ENCODE measurements around the gene OR2S2.
"Not testable (repeated sequence)": the region's sequence is repeated elsewhere in the genome, so short reads cannot be mapped to it uniquely, and the experiment has no call there.

OR2S2 gene

DNA sequence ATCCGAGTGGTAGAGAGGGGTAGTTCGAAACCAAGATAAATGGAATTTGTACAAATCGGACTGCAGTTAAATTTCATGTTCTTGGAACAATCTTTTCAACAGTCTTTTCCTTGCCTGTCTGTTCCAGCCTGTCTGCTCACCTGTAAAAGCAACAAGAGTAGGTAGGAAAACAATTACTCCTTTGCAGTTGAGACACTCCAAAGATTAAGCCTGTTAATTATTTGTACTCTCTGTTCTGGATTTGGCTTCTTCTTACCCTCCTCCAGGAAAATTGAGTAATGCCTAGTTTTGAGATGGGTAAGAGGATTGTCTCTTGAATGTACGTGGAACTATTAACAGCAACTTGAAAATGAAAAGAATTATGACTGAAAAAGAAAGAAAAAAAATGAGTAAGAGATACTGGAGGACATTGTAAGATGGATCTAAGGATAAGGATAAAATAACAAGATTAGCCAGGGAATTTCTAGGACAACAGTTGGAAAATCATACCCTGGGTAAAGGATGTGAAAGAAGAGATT, 24.3 kb downstream of the OR2S2 start:
- DNase-seq = no peak

DNA sequence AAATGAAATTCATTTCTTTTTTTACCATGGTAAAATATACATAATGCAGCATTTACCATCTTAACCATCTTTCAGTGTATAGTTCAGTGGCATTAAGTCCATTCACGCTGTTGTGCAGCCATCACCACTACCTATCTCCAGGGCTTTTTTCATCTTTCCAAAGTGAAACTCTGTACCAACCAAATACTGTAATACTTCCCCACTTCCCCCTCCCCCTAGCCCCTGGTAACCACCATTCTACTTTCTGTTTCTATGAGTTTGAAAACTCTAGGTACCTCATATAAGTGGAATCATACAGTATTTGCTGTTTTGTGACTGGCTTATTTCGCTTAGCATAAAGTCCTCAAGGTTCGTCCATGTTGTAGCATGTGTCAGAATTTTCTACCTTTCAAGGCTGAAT, 25.2 kb downstream of the OR2S2 start:
- DNase-seq = no peak

DNA sequence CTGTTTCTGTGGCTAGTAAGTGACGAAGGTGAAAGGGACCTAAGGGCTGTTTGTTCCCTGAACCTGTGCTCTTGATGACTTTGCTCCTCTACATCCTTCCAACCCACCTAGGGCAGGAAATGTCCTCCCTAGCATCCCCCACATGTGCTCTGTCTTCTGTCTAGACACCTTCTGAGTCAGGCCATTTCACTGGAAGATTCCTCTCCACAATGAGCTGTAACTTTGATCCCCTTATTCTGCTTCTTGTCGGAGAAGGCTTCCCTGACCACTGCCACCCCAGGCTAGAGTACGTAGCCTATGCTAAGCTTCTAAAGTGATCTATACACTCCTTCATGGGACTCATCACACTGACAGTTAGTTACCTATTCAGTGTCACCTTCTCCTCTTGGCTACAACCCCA, 27.0 kb downstream of the OR2S2 start:
- no peak for DNase-seq

DNA sequence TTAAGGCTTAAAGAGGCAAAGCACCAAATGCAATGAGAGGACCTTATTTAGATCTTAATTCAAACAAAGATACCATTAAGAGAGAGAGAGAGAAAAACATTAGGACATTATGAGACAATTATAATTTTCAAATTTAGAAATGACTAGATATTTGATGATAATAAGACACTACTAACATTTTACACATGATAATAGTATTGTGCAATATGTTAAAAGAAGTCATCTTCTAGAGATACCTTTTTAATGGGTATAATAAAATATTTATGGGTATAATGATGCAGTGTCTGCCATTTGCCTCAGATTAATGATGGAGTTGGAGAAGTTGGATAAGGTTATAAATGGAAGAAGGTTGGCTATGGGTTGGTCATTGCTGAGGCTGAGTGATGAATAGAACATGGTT, 27.4 kb downstream of the OR2S2 start:
- no peak for DNase-seq

DNA sequence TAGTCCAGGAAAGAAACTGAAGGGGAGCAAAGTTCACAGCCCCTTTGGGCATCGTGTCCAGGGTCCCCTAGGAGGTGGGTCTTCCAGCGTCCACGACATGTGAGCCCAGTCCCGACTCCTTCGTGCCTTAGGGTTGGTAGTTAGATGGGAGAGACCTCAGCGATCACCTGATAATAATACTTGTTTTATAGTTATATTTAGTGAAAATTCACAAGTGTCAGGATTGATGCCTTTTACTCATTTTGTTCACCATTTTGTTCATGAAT, 28.6 kb downstream of the OR2S2 start:
- DNase-seq = no peak

DNA sequence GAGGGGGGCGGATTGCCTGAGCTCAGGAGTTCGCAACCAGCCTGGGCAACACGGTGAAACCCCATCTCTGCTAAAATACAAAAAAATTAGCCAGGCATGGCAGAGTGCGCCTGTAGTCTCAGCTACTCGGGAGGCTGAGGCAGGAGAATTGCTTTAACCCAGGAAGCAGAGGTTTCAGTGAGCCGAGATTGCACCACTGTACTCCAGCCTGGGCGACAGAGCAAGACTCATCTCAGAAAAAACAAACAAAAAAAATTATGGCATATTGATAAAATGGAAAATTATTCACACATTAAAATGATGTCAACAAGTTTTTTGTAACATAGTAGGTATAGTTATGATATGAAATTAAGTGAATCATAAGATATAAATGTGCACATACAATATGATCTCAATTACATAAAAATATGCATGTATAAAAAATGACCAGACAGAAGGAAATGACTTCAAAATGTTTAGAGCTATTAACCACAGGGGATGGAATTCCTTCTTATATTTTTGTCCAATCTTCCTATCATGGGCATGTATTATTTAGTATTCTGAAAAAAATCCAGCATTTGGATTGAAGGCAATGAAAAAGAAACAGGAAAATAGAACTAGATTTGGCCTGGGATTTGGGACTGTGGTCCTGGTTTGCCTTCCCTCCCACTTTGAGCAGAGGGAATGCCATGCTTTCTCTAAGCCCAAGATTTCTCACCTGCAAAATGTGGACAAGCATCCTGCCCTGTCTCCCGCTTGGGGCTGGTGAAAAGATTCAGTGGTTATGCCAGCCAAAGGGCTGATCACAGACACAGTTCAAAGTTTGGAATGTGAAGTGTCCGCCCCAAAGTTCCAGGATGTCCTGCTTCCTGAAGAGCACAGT, 29.1 kb downstream of the OR2S2 start:
- DNase-seq = no peak

DNA sequence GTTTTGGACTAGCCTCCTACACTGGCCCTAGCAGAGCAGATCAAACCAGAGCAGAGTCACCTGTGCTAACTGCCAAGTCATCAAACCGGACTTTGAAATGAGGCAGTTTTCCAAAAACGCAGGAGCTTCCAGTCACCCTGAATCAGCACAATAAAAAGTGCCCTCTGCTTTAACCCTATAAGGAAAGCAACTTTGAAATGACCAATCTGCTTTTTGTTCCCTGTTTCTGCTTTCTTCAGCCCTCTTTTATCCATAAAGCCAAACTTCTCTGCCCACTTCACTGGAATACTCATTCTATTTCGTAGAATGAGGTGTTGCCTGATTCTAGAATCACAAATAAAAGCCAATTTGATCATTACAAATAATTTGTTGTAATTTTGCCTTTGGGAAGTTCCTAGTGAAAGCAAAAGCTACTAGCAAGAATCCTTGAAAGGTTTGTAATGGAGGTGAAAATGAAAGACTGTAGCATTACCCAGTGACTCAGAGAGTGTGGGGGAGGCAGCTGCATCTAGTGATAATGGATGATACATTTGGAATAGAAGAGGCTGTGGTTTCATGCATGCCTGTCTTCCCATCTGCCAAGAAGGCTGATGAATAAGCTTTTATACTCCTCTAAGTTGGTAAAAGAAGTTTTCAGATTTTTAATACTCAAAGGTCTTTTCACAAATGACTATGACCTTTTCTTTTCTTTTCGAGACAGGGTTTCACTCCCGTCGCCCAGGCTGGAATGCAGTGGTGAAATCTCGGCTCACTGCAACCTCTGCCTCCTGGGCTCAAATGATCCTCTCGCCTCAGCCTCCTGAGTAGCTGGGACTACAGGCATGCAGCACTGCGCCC, 33.8 kb downstream of the OR2S2 start:
- peak; percentile 72 for DNase-seq

DNA sequence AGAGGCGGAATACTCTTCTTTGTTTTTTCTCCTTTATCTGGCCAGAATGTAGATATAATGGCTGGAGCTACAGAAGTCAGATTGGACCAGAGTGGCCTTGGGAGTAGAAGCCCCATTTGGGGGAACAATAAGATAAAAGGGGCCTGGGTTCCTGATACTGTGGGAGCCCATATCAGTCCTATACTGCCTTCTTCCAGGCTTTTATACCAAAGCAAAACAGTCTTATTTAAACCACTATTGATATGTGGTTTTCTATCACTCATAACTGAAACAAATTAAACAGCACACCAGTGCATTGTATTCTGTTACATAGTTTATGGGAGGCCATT, 34.4 kb downstream of the OR2S2 start:
- no peak for DNase-seq

DNA sequence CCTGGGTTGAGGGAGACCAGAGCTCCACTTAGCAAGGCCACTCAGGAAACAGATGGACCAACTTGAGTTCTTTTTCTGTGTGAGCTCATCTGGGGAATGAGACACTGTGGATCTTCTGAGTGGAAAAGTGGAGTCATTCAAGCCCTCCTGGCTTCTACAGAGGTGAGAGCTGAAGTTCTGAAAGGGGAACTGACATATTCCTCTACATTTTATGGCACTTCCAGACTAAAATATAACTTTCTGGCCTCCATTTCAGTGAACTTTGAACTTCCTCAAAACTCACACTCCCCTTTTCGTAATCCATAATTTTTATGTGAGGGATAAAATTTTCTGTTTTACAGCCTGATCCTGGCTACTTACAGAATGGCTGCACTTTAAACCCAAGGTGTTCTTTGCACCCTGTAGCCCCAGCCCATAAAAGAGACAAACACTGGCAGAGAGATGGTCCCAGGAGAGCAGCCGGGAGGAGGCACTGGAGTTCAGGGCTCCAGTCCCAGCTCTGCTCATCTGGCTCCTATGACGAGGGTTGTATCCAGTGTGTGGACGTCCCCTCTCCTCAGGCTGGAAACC, 37.8 kb downstream of the OR2S2 start:
- no peak for DNase-seq

DNA sequence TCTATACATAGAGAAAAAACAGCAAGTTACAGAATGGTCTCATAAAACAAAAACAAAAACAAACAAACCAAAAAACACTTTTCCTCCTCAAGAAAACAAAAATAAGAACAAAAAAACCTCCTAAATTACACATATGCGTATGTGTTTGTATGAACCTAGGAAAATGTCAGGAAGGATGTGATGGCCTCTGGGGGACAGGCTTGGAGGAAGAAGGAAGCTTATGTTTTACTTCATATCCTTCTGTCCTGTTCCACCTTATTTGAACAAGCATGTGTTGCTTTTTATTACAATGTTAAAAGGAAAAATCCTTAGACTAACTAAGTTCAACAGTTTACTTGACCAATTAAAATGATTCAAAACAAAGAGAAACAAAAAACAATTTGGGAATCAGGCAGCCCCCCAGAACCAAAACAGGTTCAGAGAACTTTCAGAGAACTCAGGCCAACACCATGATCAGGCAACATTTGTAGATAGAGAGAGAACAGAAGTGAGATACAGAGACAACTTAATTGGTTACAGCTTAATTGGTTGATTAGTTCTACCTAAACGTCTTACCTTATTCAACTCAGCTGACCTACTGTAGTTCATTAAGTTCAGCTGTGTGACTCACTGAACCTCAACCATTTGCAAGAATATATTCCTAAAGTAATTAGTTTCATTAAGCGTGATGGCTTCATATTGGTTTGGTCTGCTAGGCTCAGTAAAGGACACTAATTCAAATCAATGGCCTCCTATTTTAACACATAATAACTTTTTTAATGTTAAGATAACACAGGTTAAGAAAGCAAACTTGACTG, 38.5 kb downstream of the OR2S2 start:
- no peak for DNase-seq

DNA sequence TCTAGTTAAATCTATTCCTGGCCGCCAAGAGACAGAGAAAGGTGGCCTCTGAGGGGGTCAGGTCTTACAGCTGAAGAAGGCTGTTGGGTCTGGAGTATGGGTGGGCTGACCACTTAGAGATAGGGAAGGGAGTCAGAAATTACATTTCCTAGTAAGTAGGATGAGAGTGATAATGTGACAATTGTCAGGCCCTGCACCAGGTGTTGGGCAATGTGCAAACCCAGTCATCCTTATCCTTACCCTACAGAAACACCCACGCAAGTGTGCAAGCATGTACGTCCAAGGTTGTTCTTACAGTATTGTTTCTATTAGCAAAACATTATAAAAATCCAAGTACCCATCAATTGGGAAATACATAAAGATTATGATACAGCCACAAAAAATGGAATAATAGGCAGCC, 39.2 kb downstream of the OR2S2 start:
- no peak for DNase-seq

DNA sequence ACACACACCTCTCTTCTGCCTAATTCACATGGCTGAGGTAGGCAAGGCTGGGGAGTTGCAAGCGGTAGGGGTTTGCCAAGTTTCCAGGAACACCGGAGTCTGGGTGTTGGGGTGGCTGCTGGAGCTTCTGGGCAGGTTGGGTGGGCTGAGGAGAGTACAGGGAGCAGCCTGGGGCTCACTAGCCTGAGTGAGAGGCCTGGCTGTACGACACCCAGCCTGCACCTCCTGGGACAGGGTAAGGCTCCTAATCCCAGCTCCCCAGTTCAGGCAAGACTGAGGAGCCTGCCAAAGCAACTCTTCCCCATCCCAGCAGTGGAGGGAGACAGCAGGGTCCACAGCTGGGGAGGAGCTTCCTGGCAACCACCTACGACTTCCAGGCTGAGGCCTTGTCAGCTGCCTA, 40.7 kb downstream of the OR2S2 start:
- no peak for DNase-seq

DNA sequence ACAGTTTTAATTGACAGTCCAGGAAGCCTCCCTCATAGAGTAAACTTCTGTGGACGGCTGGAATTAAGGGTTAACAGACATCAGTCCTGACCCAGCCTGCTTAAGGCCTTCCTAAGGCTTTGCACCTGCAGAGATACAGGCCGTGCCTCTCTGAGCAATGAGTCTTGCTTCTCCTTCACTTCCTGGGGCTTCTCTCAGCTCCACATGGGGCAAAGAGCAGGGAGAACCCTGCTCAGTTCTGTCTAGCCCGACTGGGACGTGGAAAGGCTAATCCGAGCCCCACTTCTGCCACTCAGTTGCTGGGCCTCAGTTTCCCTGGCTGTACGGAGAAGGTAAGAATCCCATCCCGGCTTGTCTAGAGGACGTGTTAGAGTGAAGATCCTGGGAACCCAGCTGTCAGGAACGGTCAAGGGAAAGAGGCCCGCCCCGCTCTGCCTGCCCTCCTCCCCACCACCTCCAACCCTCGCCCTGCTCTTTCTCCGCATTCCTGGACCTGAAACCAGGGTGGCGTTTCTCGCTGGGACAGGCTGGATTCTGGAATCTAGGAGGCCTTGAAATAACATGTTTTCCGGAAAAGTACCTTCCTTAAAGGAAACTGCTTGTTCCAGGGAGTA, 42.2 kb downstream of the OR2S2 start:
- no peak for DNase-seq

DNA sequence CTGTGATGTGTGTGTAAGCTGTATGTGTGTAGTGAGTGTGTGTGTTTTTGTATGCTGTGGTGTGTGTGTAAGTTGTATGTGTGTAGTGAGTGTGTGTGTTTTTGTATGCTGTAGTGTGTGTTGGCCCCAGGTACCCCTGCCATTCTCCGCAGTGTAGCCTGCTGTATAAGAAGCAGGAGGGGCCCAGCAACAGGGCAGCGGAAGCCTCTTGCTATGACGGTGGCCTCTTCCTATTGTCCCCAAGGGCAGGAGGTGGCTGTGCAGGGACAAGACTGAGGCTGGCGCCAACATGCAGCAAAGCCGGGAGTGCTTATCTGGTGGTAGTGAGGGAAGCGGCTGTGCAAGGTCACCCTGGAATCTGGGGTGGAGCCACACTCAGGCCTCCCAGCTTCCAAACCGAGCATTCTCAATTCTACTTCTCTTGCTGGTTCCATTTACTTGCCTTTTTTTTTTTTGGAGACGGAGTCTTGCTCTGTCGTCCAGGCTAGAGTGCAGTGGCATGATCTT, 43.6 kb downstream of the OR2S2 start:
- no peak for DNase-seq

DNA sequence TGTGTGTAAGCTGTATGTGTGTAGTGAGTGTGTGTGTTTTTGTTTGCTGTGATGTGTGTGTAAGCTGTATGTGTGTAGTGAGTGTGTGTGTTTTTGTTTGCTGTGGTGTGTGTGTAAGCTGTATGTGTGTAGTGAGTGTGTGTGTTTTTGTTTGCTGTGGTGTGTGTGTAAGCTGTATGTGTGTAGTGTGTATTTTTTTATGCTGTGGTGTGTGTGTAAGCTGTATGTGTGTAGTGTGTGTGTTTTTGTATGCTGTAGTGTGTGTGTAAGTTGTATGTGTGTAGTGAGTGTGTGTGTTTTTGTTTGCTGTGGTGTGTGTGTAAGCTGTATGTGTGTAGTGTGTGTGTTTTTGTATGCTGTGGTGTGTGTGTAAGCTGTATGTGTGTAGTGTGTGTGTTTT, 44.5 kb downstream of the OR2S2 start:
- not testable (repeated sequence) for DNase-seq

DNA sequence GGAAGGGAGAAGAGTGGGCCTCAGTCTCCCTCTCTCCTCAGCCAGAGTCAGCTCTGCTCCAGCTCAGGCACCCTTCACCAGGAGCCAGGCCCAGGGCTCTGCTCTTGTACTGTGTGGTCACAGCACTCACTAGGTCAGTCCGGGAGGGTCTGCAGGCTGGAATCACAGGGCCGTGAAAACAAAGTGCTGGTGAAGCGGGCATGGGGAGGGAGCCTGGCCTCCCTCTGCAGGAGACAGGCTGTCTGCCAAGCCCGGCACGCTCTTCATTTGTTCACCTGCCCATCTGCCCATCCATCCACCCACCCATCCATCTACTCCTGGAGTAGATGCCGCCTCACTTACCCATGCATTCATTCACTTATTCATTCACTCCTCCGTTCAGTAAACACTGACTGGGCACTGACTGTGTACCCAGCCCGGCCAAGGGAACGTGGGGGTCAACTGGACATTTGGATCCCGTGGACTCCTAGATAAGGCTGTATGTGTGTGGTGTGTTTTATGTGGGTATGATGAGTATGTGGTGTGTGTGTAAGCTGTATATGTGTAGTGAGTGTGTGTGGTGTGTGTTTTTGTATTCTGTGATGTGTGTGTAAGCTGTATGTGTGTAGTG, 45.1 kb downstream of the OR2S2 start:
- no peak for DNase-seq

DNA sequence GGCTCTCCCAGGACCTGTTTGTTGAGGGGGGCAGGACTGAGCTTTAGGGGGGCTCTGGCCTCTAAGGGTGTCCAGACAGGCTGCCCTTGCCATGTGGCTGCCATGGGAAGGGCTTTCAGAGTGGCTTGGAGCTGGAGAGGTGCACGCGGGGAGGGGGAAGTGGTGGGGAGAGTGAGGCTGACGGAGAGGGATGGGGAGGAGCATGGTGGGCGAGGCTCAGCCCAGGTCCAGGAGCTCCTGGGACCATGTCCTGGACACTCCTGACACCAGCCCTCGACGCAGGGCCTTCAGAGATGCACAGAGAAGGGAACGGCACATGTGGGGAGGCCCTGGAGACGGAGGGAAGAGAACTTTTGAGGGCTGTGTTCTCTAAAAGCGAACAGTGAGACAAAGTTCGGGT, 46.3 kb downstream of the OR2S2 start:
- no peak for DNase-seq

DNA sequence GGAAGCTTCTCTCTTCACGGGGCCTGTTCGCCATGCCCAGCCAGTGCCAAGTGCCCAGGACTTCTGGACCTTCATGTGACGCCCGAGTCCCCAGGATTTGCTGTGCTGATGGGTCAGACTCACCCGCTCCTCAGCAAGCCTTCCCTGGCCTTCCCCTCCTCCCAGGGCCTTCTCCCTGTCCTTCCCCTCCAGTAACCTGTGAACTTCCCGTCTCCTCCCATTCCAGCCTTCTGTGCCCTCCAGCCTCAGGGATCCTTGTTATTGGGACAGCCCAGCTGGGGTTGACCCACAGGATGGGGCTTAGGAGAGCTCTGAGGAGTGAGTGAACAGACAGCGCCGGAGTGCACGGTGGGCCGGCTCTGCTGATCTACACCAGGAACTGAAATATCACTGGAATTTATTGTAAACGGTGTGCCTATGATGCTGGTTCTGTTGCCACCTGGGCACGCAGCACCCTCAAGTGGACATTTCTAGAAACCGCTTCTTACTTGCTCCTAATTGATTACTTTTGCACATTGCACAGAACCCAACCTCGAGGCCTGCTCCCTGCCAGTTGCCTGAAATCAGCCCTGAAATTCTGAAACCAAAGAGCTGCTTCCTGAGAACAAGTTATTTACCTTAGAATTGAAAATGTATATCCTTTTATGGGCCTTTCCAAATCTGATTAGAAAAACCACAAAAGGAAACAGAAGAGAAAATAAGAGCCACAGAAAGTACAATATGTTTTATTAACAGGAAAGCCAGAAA, 47.2 kb downstream of the OR2S2 start:
- DNase-seq = peak; percentile 78

DNA sequence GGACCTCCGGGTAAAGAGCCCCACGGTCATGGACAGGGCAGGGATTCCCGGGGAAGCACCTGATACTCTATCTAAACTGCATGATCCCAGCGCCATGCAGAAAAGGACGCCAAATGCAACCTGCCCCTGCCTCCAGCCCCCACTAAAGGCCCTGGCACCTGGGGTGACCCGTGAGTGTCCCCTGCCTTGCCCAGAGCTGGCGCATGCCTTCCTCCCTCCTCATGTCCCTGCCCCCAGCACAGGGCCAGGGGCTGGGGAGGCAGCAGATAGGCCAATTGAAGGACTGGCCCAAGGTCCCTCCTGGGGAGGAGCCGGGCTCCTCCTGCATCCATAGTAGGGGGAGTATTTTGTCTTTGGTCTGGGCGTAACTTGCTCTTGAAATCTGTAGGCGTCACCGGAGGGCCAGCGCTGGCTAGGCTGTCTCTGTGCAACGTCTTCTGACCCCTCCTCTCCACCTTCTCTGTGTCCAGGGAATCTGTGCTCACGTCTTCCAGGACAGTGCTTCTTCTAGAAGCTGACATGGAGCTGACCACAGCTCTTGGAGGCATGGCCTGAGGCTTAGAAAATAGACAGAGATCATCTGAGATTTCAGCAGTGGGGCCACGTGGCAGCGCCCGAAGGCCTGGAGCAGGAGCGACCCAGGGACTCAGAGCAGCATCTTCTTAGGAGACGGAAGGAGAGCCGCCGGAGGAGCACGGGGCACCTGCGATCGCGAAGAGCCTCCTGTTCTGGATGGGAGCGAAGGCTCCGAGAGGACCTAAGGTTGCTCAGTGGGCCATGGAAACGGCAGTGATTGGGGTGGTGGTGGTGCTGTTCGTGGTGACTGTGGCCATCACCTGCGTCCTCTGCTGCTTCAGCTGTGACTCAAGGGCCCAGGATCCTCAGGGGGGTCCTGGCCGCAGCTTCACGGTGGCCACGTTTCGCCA, 48.0 kb downstream of the OR2S2 start:
- DNase-seq = no peak

DNA sequence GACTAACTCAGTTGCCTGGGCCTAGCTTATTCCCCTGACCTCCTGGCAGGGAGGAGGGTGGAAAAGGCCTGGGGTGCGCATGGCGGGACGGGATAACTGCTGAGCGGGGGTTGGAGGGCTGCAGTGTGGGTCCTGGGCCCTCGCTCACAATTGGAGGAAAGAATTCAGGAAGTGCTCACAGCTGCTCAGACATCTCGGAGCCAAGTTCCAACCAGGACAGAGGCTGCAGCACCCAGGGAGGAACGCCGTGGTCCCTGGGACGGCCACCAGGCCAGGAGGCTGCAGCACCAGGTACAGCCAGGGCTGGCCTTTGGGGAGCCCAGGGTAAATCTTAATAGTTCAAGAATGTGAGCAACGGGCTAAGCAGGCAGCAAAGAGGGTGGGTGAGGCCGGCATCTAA, 48.7 kb downstream of the OR2S2 start, which contains the start of gene SPAAR:
Gene SPAAR, plus strand, starts transcription at position 217 of the 400 bp plus-strand sequence. CDS start 974 bp downstream, outside the sequence.
- no peak for DNase-seq

All from activated effector memory CD4-positive, alpha-beta T cell treated with anti-CD3 and anti-CD28 coated beads, Interleukin-2, amount 50 U/mL, for 16 hours (primary cell).